GM19468 (cell line): ENCODE results near the gene PLA2G15.

Experiments used
- ATAC-seq: cut with Tn5 transposase; IDR thresholded peaks from one replicate; pipeline ENCODE4 v1.9.1; 2021; ENCODE audit warnings: mild to moderate bottlenecking, moderate library complexity, moderate number of reproducible peaks; ENCODE audit not compliant: unreplicated experiment; ENCODE audit errors: extremely low read depth

The PLA2G15 gene

GRCh38 chr16:68249371-68249770 is 4.2 kb downstream of the PLA2G15 start:
- ATAC-seq: no peak

GRCh38 chr16:68250951-68251350 is 5.8 kb downstream of the PLA2G15 start:
- ATAC-seq: no peak

DNA sequence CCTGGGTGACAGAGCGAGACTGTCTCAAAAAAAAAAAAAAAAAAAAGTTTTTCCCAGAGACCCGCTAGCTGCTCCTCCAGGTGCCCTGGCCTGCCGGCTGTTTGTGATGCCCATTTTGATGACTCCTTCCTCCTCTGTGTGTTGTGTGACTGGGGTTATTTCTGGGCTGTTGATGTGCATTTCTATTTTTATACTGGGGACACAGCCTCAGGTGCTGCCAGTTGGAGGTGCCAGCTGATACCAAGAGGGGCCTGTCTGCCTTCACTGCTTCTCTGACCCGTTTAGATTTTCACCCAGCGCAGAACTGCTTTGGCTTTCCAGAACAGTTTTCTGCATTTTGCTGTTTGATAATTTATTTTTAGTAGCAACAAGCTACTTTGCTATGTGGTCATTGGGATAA is 6.7 kb downstream of the PLA2G15 start:
- no peak for ATAC-seq

DNA sequence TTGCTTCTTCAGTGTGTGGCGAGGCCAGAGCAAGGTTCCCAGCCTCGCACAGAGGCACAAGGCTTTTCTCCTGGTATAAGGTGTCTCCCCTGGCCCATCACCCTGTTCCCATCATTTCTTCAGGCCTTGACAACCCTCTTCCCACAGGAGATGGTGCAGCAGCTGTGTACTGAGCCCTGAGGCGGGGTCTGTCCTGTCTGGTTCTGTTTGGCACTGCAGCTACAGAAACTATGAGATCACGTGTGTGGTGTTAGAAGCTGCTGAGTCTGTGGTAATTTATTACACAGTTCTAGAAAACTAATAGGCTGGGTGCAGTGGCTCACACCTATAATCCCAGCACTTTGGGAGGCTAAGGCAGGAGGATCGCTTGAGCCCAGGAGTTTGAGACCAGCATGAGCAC is 7.2 kb downstream of the PLA2G15 start:
- no peak for ATAC-seq

DNA sequence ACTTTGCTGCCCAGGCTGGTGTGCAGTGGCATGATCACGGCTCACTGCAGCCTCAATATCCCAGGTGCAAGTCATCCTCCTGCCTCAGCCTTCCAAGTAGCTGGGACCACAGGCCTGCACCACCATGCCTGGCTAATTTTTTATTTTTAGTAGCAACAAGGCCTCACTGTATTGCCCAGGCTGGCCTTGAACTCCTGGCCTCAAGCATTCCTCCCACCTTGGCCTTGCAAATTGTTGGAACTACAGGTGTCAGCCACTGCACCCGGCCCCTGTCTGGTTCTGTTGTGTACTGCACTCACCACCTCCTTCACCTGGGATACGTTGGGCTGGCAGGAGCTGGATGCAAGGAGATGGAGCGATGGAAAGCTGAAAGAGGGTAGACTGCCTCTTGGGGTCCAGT is 8.5 kb downstream of the PLA2G15 start:
- ATAC-seq: no peak

GRCh38 chr16:68255712-68256111 is 10.5 kb downstream of the PLA2G15 start:
- ATAC-seq: no peak

GRCh38 chr16:68257251-68257905 is 12.2 kb downstream of the PLA2G15 start:
- no peak for ATAC-seq

- no peak for ATAC-seq
These were observed 13.0 kb downstream of the PLA2G15 start for GRCh38 chr16:68257906-68258800.

DNA sequence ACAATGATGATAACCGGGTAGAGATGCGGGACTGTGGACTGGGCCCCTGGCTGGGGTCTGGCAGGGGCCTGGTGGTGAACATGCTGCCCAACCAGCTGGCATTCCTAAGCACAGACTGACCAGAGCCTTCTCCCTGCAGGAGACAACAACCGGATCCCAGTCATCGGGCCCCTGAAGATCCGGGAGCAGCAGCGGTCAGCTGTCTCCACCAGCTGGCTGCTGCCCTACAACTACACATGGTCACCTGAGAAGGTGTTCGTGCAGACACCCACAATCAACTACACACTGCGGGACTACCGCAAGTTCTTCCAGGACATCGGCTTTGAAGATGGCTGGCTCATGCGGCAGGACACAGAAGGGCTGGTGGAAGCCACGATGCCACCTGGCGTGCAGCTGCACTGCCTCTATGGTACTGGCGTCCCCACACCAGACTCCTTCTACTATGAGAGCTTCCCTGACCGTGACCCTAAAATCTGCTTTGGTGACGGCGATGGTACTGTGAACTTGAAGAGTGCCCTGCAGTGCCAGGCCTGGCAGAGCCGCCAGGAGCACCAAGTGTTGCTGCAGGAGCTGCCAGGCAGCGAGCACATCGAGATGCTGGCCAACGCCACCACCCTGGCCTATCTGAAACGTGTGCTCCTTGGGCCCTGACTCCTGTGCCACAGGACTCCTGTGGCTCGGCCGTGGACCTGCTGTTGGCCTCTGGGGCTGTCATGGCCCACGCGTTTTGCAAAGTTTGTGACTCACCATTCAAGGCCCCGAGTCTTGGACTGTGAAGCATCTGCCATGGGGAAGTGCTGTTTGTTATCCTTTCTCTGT is 14.0 kb downstream of the PLA2G15 start:
- no peak for ATAC-seq

- no peak for ATAC-seq
These were observed 18.5 kb downstream of the PLA2G15 start for GRCh38 chr16:68263559-68264127.

DNA sequence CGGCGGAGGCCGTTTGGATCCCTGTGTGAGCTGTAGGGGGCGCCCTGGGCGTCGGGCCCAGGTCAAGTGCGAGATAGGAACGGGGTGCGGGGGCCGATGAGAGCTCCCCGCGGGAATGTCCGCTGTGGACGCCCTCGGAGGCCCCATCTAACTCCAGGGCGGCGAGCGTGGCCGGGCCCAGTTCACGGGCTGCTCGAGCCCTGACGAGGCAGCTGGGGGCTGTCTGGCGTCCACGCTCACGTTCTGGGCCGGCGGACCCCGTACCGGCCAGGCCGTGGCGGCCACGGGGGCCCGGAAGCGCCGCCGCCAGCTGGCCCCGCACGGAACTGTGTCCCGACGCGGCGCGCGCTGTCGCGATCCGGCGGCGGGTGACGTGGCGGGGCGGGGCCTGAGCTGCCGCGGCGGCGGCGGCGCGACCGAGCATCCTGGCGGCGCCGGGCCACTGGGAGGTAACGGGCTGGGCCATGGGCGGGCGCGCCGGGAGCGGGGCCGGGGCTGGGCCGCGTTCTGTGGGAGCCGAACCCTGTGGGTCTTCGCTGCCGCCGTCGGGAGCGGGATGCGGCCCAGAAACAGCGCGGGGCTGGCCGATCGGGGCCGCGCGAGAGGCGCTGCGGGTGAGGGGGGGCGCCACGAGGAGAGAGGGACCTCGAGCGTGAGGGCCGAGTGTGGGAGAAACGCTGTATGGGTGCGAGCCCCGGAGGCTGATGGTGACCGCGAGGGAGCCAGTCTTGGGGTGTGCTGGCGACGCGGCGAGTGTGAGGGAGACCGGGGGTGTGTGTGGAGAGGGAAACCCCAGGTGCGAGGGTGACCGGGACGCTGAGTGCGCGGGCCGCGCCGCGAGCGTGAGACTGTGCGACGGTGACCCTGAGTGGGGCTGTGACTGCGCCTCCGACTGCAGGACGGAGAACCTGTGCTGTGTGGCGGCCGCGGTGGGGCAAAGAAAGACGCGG is 19.2 kb downstream of the PLA2G15 start, which contains the start of gene SLC7A6:
SLC7A6 (plus strand) TSS at position 399 of the 950 bp plus-strand sequence. CDS start 10,201 bp downstream, outside the sequence.
- ATAC-seq: peak; percentile 33

GRCh38 chr16:68265078-68265920 is 20.1 kb downstream of the PLA2G15 start:
- ATAC-seq: no peak

DNA sequence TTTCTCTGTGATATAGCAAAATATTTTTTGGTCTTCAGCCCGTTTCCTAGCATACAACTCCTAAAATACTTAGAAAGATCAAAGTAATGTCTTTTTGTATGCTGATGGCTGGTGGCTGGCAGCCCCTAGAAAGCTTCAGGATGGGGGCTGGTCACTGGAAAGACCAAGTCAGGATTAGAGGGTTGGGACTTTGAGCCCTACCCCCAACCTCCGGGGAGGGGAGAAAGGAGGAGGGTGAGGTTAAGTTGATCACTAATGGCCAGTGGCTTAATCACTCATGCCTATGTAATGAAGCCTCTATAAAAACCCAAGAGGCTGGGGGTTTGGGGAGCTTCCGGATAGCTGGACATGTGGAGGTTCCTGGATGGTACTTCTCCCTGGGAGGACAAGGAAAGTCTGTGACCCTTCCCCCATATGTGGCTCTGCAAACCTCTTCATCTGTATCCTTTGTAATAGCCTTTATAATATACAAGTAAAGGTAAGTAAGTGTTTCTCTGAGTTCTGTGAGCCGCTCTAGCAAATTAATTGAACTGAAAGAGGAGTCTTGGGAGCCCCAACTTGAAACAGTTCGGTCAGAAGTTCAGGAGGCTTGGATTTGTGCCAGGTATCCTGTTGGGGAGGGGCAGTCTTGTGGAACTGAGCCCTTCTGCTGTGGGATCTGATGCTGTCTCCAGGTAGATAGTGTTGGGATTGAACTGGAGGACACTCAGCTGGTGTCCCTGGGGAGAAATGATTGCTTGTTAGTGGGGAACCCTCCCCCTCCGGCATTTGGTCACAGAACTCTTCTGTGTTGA is 22.6 kb downstream of the PLA2G15 start:
- no peak for ATAC-seq

GRCh38 chr16:68269793-68270192 is 24.6 kb downstream of the PLA2G15 start:
- ATAC-seq: no peak

- no peak for ATAC-seq
These were observed 25.2 kb downstream of the PLA2G15 start for GRCh38 chr16:68270353-68270752.

- no peak for ATAC-seq
These were observed 27.5 kb downstream of the PLA2G15 start for GRCh38 chr16:68272507-68273209.

DNA sequence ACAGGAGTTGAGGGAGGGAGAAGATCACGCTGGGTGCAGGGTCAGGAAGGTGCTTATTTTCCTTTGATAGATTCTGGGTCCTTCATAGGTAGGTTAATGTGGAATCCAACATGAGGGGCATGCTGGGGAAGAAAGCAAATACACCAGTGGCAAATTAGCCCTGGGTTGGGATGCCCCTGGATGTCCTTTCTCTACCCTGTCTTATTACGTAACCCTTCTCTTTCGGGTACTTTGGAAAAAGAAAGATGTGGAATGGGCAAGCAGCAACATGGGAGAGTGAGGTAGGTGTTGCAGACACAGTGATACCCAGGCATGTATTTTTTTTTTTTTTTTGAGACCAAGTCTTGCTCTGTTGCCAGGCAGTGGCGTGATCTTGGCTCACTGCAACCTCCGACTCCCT is 28.3 kb downstream of the PLA2G15 start:
- no peak for ATAC-seq
